Measurements from ENCODE around the gene APOBEC3F.
A peak's percentile ranks its signal among the peaks of the same experiment; 100 is the strongest.
"Not testable (repeated sequence)": the region's sequence is repeated elsewhere in the genome, so short reads cannot be mapped to it uniquely, and the experiment has no call there.

APOBEC3F gene

GRCh38 chr22:39073981-39074380 lies 33.3 kb downstream of the APOBEC3F start:
- no peak for DNase-seq (ENCODE audit: low spot score)

- not testable (repeated sequence) for DNase-seq (ENCODE audit: low spot score)
Measured at GRCh38 chr22:39076155-39077025, 35.7 kb downstream of the APOBEC3F start.

GRCh38 chr22:39077026-39077840 lies 36.6 kb downstream of the APOBEC3F start, which contains the start of gene APOBEC3G:
Gene APOBEC3G, plus strand, starts transcription at chr22:39077275. Its CDS starts 87 bp downstream, at chr22:39077362.
- peak; percentile 15 for DNase-seq (ENCODE audit: low spot score)

- DNase-seq (ENCODE audit: low spot score), result not testable (repeated sequence)
Measured at GRCh38 chr22:39077912-39078311, 37.2 kb downstream of the APOBEC3F start.

- DNase-seq (ENCODE audit: low spot score), result no peak
Measured at GRCh38 chr22:39078329-39078728, 37.7 kb downstream of the APOBEC3F start.

GRCh38 chr22:39079054-39079637 lies 38.5 kb downstream of the APOBEC3F start:
- DNase-seq (ENCODE audit: low spot score), result not testable (repeated sequence)

- no peak for DNase-seq (ENCODE audit: low spot score)
Measured at GRCh38 chr22:39080052-39080762, 39.5 kb downstream of the APOBEC3F start.

- DNase-seq (ENCODE audit: low spot score), result no peak
Measured at GRCh38 chr22:39081016-39081415, 40.4 kb downstream of the APOBEC3F start.

GRCh38 chr22:39081598-39081997 lies 40.9 kb downstream of the APOBEC3F start:
- no peak for DNase-seq (ENCODE audit: low spot score)

- DNase-seq (ENCODE audit: low spot score), result no peak
Measured at GRCh38 chr22:39083212-39084165, 42.8 kb downstream of the APOBEC3F start.

- no peak for DNase-seq (ENCODE audit: low spot score)
Measured at GRCh38 chr22:39084666-39085065, 44.0 kb downstream of the APOBEC3F start.

GRCh38 chr22:39087098-39087497 lies 46.4 kb downstream of the APOBEC3F start:
- no peak for DNase-seq (ENCODE audit: low spot score)

GRCh38 chr22:39087881-39088684 lies 47.4 kb downstream of the APOBEC3F start:
- DNase-seq (ENCODE audit: low spot score), result no peak

GRCh38 chr22:39088685-39089032 lies 48.0 kb downstream of the APOBEC3F start:
- DNase-seq (ENCODE audit: low spot score), result no peak

GRCh38 chr22:39089928-39090327 lies 49.3 kb downstream of the APOBEC3F start:
- DNase-seq (ENCODE audit: low spot score), result no peak

GRCh38 chr22:39090426-39091064 lies 49.9 kb downstream of the APOBEC3F start:
- DNase-seq (ENCODE audit: low spot score), result no peak

- DNase-seq (ENCODE audit: low spot score), result no peak
Measured at GRCh38 chr22:39091126-39092081, 50.7 kb downstream of the APOBEC3F start.
